ENCODE data around the gene DDX17.

- TF ChIP-seq CTCF (IDR thresholded peaks at IDR 0.05) (no peak), POLR2A (IDR thresholded peaks at IDR 0.05) (no peak)
Observed at GRCh38 chr22:38523479-38523878, 17.4 kb upstream of the DDX17 start.

Data from adrenal gland (tissue), 5 donors.